Measurements from ENCODE around the gene DPPA4. TPM values are rescaled to one million over a fixed set of nuclear protein-coding genes. Genes with fewer than 3 reads are reported as not detected.

Gene DPPA4
- total RNA-seq, 1 experiment from 2014 or later, result 774 TPM

GRCh38 chr3:109363634-109364033, 26.3 kb upstream of the DPPA4 start:
- TF ChIP-seq FOXJ3 (CRISPR knock-in tag; IDR thresholded peaks at IDR 0.05; ENCODE audit: borderline replicate concordance) (no peak), ZNF671 (CRISPR knock-in tag; IDR thresholded peaks at IDR 0.05) (no peak), HMGA2 (CRISPR knock-in tag; IDR thresholded peaks at IDR 0.05) (no peak), OVOL2 (CRISPR knock-in tag; IDR thresholded peaks at IDR 0.05; ENCODE audit: borderline replicate concordance) (no peak), ZNF532 (CRISPR knock-in tag; IDR thresholded peaks at IDR 0.05; ENCODE audit: borderline replicate concordance) (no peak), E2F5 (CRISPR knock-in tag; IDR thresholded peaks at IDR 0.05) (no peak), ATF3 (CRISPR knock-in tag; conservative IDR thresholded peaks at IDR 0.05) (no peak), TCF7 (CRISPR knock-in tag; IDR thresholded peaks at IDR 0.05; ENCODE audit: low read depth) (no peak), TEAD4 (CRISPR knock-in tag; IDR thresholded peaks at IDR 0.05) (no peak), MAX (CRISPR knock-in tag; IDR thresholded peaks at IDR 0.05) (no peak), ELF4 (CRISPR knock-in tag; IDR thresholded peaks at IDR 0.05; ENCODE audit: low read depth) (no peak), AFF4 (CRISPR knock-in tag; IDR thresholded peaks at IDR 0.05; ENCODE audit: borderline replicate concordance) (no peak), NR2C2 (CRISPR knock-in tag; IDR thresholded peaks at IDR 0.05) (no peak), ZSCAN18 (CRISPR knock-in tag; IDR thresholded peaks at IDR 0.05) (no peak), SP1 (CRISPR knock-in tag; conservative IDR thresholded peaks at IDR 0.05) (no peak), CREM (CRISPR knock-in tag; IDR thresholded peaks at IDR 0.05) (no peak)
- Mint-ChIP-seq H3K27ac (peak overlapping the region; percentile 82; the same call in 1 of the 2 replicates), H3K4me1 (peaks cover 33% of the 10 kb centered on the region), H3K4me3 (no peak overlapping the region), H3K36me3 (peaks cover 29% of the 10 kb centered on the region), H3K27me3 (ENCODE audit: low read depth) (no peaks in the 10 kb centered on the region), H3K9me3 (no peaks in the 10 kb centered on the region)
- DNase-seq (ENCODE audit: low spot score) (no peak), ATAC-seq (no peak)
- ChIA-PET POLR2A (interaction anchor here (1.1 kb wide), 1 partner anchor 34 kb away, joined by 3 read pairs; no protein-coding TSS in a partner anchor), CTCF (interaction anchor here (1.1 to 1.4 kb wide), 3 partner anchors 18 to 88 kb away, joined by 4 to 6 read pairs (median 5); no protein-coding TSS in a partner anchor)
